ENCODE results near the gene CCDC110.
A peak's percentile ranks its signal among the peaks of the same experiment; 100 is the strongest.

The CCDC110 gene

GRCh38 chr4:185424905-185425646, 46.5 kb downstream of the CCDC110 start:
- POLR2A ChIA-PET: interaction anchor here (1.0 to 2.6 kb wide), 5 partner anchors 20 to 164 kb away, joined by 3 to 16 read pairs (median 3); partner anchors contain the start of genes ANKRD37, CCDC110 and LRP2BP

GRCh38 chr4:185421366-185422124, 50.0 kb downstream of the CCDC110 start:
- CTCF ChIA-PET: interaction anchor here (2.1 kb wide), 1 partner anchor 18 kb away, joined by 8 read pairs; no protein-coding TSS in a partner anchor
- POLR2A ChIA-PET: no interaction called here
- TF ChIP-seq, protein P1, sequence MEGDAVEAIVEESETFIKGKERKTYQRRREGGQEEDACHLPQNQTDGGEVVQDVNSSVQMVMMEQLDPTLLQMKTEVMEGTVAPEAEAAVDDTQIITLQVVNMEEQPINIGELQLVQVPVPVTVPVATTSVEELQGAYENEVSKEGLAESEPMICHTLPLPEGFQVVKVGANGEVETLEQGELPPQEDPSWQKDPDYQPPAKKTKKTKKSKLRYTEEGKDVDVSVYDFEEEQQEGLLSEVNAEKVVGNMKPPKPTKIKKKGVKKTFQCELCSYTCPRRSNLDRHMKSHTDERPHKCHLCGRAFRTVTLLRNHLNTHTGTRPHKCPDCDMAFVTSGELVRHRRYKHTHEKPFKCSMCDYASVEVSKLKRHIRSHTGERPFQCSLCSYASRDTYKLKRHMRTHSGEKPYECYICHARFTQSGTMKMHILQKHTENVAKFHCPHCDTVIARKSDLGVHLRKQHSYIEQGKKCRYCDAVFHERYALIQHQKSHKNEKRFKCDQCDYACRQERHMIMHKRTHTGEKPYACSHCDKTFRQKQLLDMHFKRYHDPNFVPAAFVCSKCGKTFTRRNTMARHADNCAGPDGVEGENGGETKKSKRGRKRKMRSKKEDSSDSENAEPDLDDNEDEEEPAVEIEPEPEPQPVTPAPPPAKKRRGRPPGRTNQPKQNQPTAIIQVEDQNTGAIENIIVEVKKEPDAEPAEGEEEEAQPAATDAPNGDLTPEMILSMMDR (IDR thresholded peaks at IDR 0.05; ENCODE audit: control extremely low read depth, extremely low read depth, low read depth, missing control alignments): no peak
- DNase-seq (ENCODE audit: extremely low spot score): no peak

More at GRCh38 chr4:185424905-185425646, 46.5 kb downstream of the CCDC110 start:
- TF ChIP-seq, protein P1 (IDR thresholded peaks at IDR 0.05; ENCODE audit: control extremely low read depth, extremely low read depth, low read depth, missing control alignments): no peak
- DNase-seq (ENCODE audit: extremely low spot score): peak; percentile 11
- CTCF ChIA-PET: interaction anchor here (0.9 to 3.7 kb wide), 10 partner anchors 14 to 282 kb away, joined by 3 to 32 read pairs (median 4); partner anchors contain the start of gene SLC25A4

DNA sequence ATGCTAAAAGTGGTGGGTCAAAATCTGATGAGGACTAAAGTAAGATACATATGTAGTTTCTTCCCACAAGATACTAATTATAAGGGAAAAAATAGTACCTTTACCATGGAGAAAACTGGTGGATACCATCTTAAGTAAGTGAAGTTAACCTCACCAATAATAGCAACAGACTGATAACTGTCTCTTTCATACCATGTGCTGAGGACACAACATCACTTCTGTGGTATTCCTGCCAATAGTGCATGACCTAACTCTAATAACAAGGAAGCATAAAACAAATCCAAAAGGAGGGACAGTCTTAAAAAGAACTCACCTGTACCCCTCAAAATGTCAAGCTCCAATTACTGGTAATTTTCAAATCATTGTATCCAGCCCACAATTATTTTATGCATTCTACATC, 54.6 kb downstream of the CCDC110 start:
- POLR2A ChIA-PET: no interaction called here
- TF ChIP-seq, protein P1 (IDR thresholded peaks at IDR 0.05; ENCODE audit: control extremely low read depth, extremely low read depth, low read depth, missing control alignments): no peak
- CTCF ChIA-PET: interaction anchor here (0.6 to 1.4 kb wide), 2 partner anchors 9 to 233 kb away, joined by 3 read pairs; no protein-coding TSS in a partner anchor
- DNase-seq (ENCODE audit: extremely low spot score): no peak

GRCh38 chr4:185412412-185412811, 59.1 kb downstream of the CCDC110 start:
- no peak for DNase-seq (ENCODE audit: extremely low spot score)
- POLR2A ChIA-PET: interaction anchor here (0.6 kb wide), 1 partner anchor 8 kb away, joined by 3 read pairs; no protein-coding TSS in a partner anchor
- TF ChIP-seq, protein P1 (IDR thresholded peaks at IDR 0.05; ENCODE audit: control extremely low read depth, extremely low read depth, low read depth, missing control alignments): no peak
- CTCF ChIA-PET: interaction anchor here (1.3 to 1.9 kb wide), 2 partner anchors 8 to 14 kb away, joined by 5 to 10 read pairs; partner anchors contain the start of gene UFSP2

DNA sequence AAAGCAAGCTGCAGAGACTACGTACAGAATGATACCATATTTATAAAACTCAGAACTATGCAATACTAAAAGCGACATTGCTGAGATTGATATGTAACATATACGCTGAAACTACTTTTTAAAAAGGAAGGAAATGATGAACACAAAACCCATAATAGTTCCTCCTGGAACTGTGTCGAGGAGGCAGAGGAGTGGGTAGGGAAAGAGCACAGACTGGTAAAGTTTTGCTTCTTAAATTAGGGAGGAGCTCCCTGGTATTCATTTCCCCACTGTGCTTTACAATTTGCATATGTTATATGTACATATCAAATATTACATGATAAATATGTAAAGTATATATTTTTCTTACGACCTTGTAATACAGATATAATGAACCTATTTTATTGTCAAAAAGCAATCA, 59.7 kb downstream of the CCDC110 start:
- DNase-seq (ENCODE audit: extremely low spot score): no peak
- POLR2A ChIA-PET: interaction anchor here (0.6 kb wide), 1 partner anchor 8 kb away, joined by 3 read pairs; no protein-coding TSS in a partner anchor
- CTCF ChIA-PET: interaction anchor here (1.9 kb wide), 1 partner anchor 14 kb away, joined by 10 read pairs; the partner anchor contains the start of gene UFSP2
- TF ChIP-seq, protein P1 (IDR thresholded peaks at IDR 0.05; ENCODE audit: control extremely low read depth, extremely low read depth, low read depth, missing control alignments): no peak

DNA sequence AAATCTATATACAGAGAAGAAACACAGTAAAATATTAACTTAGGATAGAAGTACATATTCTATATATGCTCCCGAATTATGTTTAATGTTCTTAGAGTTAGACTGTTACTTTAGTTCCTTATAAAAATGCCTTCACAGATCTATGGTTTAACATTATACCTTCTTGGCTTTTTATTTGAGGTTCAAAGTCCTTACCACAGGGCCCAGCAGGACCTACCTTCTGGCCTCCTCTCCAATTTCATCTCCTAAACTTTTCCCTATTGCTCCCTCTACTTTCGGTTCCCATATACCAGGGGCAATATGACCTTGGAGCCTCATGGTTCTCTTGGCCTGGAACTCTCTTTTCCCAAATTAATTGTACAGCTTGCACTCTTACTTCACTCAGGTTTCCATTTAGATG, 63.1 kb downstream of the CCDC110 start:
- CTCF ChIA-PET: no interaction called here
- DNase-seq (ENCODE audit: extremely low spot score): no peak
- POLR2A ChIA-PET: no interaction called here
- TF ChIP-seq, protein P1 (IDR thresholded peaks at IDR 0.05; ENCODE audit: control extremely low read depth, extremely low read depth, low read depth, missing control alignments): no peak

Measured in GM10248 (cell line).